ENCODE measurements around the gene EQTN.

DNA sequence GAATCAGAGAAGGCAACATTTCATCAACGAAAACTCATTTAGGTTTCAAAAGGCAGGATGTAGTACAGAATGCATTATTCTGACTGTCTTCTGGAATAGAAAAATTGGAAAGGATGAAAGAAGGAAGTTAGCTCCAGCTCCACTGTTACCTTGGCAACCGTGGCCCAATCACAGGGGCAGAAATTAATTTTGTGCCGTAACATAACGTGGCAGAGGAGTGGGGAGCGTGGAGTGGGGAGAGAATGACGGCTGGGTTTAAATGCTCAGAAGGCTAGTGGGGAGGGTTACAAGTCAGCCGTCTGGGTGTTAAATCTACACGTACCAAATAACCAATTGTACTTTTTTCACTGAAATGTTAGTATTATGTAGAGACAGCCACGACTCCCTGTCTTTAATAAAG lies 32.3 kb upstream of the EQTN start:
- TF ChIP-seq EP300 (IDR thresholded peaks at IDR 0.05; ENCODE audit: borderline replicate concordance in 1 of 2, control insufficient read depth in 1 of 2, low read depth in 2 of 2, low read length in 2 of 2) (no peak), HDAC6 (IDR thresholded peaks at IDR 0.05; ENCODE audit: unreplicated experiment) (no peak), KDM1A (IDR thresholded peaks at IDR 0.05; ENCODE audit: borderline replicate concordance) (no peak)
